ENCODE data around the gene FBL.
"Not testable (repeated sequence)": the region's sequence is repeated elsewhere in the genome, so short reads cannot be mapped to it uniquely, and the experiment has no call there.

GRCh38 chr19:39814111-39814510, 32.1 kb downstream of the FBL start:
- not testable (repeated sequence) for TF ChIP-seq EZH2 (IDR thresholded peaks at IDR 0.05; ENCODE audit: borderline replicate concordance, low read depth, low read length, poor library complexity, severe bottlenecking); CTCF (conservative IDR thresholded peaks at IDR 0.05; ENCODE audit: low read depth, low read length)
